HG03064 (cell line): Measurements from ENCODE around the gene PSMB10.
"Not testable (repeated sequence)": the region's sequence is repeated elsewhere in the genome, so short reads cannot be mapped to it uniquely, and the experiment has no call there.

ENCODE experiments used
- ATAC-seq: cut with Tn5 transposase; IDR thresholded peaks from one replicate; pipeline ENCODE4 v1.9.1; 2021; ENCODE audit warnings: low read depth; ENCODE audit not compliant: unreplicated experiment

Gene PSMB10

GRCh38 chr16:67936124-67936879 is at the start of gene PSMB10:
PSMB10 (minus strand) TSS chr16:67936850; CDS start chr16:67936749, 101 bp downstream.
- ATAC-seq: no peak

DNA sequence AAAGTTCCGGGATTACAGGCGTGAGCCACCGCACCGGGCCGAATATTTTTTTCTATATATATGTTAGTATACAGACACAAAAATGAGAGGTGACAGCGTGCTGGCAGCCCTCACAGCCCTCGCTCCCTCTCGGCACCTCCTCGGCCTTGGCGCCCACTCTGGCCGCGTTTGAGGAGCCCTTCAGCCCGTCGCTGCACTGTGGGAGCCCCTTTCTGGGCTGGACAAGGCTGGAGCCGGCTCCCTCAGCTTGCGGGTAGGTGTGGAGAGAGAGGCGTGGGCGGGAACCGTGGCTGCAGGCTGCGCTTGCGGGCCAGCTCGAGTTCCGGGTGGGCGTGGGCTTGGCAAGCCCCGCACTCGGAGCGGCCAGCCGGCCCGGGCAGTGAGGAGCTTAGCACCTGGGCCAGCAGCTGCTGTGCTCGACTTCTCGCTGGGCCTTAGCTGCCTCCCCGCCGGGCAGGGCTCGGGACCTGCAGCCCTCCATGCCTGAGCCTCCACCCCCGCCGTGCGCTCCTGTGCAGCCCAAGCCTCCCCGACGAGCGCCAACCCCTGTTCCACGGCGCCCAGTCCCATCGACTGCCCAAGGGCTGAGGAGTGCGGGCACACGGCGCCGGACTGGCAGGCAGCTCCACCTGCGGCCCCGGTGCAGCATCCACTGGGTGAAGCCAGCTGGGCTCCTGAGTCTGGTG is 45.5 kb upstream of the PSMB10 start:
- no peak for ATAC-seq

DNA sequence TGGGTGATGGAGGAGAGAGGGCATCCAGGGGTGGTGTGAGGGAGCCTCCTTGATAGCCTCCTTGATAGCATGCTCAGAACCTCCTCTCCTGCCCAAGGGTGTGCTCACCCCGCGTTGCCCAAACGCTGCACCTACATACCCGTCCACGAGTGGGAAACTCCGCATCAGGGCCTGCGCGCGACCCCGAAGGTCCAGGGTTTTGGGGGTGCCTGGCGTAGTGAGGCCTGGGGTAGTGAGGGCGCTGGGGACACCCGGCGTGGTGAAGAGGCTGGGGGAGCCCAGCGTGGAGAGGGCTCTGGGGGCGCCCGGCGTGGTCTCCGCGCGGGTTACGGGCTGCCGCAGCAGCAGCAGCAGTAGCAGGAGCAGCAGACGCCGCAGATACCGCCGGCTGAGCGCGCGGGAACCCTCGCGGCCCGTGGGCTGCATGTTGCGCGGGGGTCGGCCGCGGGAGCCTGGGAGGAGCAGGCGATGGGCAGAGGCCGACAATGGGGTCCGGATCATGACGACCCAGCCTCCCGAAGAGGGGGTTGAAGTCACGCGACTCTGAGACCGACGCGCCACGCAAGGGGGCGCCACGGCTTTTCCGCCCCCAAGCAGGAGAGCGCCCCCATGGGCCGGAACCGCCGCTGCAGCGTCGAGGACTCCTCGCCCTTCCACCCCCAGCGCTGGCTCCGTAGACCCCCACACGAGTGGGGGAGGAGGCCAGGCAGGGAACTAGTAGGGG is 43.5 kb upstream of the PSMB10 start, which contains the start of gene DPEP3:
TSS of gene DPEP3 (minus strand) at position 545 of the 724 bp plus-strand sequence. CDS start at position 426, 119 bp downstream.
- ATAC-seq: no peak

DNA sequence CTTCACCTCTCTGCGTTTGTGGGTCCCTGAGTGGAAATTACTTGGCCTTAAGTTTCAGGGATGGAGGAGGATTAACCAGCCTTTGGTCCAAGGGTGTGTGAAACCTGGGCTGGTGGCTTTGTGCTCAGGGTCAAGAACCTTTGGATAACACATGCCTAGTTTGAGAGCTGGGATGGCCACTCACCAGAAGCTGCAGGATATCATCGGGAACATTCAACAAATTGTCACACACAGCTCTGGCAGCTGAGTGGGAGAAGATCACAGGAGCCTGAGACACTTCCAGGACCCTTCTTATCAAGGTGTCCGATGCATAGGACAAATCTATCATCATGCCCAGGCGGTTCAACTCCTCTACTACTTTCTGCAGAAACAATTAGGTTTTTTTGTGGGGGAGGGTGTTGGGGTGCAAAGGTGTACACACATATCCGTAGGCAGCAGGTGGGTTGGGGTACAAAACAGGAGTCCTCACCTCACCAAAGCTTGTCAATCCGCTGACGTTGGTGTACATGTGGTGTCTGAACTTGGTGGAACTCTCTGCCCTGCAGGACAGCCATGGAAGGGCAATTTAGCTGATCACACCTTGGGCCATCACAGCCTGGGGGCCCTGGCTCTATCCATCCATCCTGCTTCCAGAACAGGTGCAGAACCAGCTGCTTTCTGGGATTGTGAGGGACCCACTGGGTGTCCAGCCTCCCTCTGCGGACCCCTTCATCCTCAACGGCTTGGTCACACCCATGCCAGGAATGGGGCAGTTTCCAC is 41.0 kb upstream of the PSMB10 start:
- ATAC-seq: no peak

GRCh38 chr16:67977005-67977404 is 40.4 kb upstream of the PSMB10 start:
- ATAC-seq: no peak

DNA sequence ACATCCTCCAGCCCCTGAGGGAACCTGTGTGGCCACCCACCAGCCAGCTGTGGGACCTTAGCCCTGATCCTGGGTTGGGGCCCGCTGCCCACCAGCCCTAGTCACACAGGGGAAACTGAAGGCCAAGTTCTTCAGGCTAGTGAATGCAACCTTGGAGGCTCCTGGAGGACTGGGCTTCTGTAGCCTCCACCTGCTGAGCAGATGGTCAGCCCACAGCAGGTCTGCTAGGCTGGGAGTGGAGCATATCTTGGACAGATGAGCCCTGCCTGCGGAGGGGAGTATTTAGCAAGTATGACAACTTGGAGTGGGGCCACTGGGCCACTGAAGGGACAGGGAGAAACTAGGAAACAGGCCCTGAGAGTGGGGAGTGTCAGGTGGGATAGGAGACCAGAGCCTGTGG is 39.6 kb upstream of the PSMB10 start:
- no peak for ATAC-seq

DNA sequence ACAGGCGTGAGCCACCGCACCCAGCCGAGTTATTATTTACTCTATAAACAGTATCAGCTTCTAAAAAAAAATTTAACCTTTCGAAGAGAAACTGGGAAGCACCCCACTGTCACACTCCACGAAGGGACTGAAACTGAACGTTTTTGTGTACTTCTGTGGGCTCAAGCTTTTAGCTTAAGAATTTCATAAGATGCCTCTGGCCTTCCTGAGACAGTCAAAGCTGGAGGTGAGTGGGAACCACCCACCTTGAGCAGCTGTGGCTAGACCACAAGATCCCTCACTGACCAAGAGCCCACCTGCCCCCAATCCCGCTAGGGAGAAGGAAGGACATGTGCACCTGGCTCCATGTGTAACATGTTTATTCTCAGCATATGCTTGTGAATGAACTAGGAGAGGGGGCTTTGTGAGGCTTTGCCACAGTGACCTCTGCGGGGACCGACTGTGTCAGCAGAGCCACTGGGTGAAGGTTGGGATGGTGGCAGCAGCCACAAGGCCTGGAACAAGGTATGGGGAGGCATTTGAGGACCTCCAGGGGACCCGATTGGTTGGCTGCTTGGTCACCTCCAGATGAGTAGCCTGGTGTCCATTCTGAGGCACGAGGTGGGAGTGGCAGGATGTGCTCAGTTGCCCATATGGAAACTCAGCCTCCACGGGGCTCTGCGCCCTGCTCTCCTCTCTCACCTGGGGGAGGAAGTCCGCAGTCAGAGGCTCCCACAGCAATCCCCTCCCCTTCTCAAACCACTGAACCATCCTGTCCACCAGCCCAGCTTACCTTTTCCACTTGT is 38.9 kb upstream of the PSMB10 start:
- ATAC-seq: no peak

DNA sequence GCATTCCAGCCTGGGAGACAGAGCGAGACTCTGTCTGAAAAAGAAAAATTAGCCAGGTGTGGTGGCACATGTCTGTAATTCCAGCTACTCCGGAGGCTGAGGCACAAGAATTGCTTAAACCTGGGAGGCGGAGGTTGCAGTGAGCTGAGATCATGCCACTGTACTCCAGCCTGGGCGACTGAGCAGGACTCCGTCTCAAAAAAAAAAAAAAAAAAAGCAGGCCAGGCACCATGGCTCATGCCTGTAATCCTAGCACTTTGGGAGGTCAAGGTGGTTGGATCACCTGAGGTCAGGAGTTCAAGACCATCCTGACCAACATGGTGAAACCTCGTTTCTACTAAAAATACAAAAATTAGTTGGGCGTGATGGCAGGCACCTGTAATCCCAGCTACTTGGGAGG is 35.6 kb upstream of the PSMB10 start:
- not testable (repeated sequence) for ATAC-seq

- ATAC-seq: no peak
Observed at GRCh38 chr16:67971111-67971510, 34.5 kb upstream of the PSMB10 start.

DNA sequence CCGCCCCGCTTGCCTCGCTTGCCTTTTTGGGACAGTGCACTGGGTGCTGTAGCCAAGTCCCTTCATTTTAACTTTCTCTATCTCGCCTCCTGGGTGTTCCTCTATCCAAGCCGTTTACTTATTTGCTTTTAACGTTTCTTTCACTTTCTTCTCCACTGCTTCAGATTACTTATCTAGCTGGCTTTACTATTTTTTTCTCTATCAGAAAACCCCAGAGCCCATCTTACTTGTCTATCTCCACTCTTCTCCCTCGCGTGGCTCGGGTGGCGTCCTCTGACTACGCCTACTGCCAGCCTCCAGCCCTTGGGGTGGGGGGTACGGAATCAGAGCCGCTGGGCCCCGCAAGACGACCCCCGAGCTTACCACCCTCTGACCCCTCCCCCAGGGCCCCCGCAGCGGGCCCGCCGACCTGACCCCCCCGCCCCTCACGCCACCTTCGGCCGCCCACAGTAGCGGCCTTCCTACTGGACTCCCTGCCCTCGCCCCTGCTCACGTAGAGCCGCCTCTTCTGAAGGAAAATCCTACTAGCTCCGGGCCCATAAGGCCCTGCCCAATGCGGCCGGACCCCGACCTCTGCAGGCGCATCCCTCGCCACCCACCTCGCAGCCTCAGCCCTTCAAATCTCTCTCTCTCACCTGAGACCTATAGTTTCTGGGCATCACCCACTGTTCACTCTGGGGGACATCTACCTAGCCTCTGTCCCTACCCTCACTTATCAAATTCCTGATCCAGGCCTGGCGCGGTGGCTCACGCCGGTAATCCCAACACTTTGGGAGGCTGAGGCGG is 32.8 kb upstream of the PSMB10 start:
- ATAC-seq: no peak

GRCh38 chr16:67968400-67969253 is 32.0 kb upstream of the PSMB10 start, which contains the start of gene SLC12A4:
SLC12A4 (minus strand) TSS chr16:67968637; CDS start chr16:67968553, 84 bp downstream.
- ATAC-seq: peak; percentile 77

DNA sequence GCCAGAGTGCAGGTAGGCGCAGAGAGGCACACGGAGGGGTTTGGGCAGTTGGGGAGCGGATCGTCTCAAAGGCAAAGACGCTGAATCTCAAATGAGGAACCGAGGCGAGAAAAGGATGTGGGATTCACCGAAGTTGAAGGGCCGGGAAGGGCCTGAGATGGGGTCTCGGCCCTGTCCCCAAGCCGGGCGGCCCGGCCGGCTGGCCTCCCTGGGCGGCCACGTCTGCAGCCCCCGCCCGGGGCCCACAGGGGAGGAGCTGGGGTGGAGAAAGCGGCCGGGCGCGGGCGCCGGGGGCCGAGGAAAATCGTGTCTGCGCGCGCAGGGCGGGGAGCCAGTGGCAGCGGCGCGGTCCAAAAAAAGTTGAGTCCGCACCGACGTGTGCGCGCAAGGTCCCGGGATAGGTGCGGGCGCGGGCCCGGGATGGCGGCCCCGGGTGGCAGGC is 31.3 kb upstream of the PSMB10 start:
- peak; percentile 38 for ATAC-seq

DNA sequence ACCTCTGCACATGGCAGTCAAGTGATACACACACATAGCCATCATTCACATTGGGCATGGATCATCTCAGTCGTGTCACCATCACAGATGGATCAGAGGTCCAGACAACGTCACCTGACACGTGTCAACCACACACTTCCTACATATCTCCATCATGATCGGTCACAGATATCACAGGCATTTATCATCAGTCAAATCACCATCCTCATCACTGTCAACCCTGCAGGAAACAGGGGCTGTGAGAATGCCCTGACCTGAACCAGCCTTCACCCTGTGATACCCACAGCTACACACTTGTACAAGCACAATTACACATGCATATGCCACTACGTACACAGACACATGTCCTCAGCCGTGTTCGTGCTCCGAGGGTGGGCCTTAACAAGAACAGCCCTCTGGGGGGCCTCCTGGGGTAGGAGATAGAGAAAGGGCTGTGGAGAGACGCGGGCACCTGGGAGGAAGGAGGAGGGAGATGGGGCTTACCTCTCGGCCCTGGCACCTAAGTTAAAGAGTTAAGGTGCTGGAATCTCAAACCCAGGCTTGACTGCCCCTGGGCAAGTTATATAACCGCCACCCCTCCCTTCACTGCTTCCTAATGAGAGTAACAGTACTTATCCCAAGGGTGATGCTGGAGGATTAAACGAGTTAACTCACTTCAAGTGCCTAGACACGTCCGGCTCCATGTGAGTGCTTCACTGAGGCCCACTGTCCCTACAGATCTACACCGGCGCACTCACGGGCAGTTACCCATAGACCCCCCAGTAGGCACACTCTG is 30.7 kb upstream of the PSMB10 start:
- ATAC-seq: no peak

DNA sequence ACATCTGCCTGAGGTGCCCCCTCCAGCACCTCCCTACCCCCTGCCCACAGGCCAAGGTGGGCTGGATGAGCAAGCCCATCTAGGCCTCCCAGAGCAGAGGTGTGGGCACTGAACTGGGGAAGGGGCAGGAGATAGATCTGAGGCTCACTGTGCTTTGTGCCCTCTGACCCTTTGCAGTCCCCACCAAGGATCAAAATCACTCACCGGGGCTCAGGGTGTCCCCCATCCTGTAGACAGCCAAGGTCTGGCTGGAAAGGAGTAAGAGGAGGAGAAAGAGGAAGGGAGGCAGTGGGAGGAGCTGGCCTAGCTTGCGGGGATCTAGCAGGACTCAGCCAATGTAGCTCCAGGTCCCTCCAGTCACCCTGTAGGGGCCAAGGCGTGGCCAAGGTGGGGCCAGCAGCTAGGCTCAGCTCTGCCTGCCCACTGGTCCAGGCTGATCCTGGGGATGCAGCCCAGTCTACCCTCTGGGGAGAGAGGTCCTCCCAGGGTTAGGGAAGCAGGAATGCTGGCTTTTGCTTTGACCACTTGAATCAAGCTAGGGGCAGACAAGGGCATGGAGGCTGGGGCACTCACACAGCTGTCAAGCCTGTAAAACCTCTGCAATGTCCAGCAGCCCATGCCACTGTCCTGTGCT is 30.0 kb upstream of the PSMB10 start:
- ATAC-seq: no peak

- ATAC-seq: no peak
Observed at GRCh38 chr16:67965668-67966548, 29.3 kb upstream of the PSMB10 start.
